MM.1S (cell line): ENCODE data around the gene NUDT14.

Source experiments
- CTCF ChIP-seq: fragments of 300-600 bp; sonication (generic); IDR thresholded peaks from 2 replicates; pipeline ENCODE4 v1.5.1; 2016; ENCODE audit warnings: antibody characterized with exemption, low read length, mixed read lengths
- EZH2phosphoT487 ChIP-seq: fragments of 300-600 bp; sonication (generic); IDR thresholded peaks from 2 replicates; pipeline ENCODE4 v1.6.1; 2018; ENCODE audit warnings: antibody characterized with exemption, low read length

- TF ChIP-seq CTCF (no peak), EZH2phosphoT487 (no peak)
Measured at GRCh38 chr14:105209646-105210045, 28.5 kb upstream of the NUDT14 start.
